GM18951 (cell line): ENCODE data around the gene THOC1.

ENCODE experiments used
- POLR2A ChIP-seq: IDR thresholded peaks from 4 replicates; pipeline ENCODE4 v1.6.1; 2011; ENCODE audit warnings: mild to moderate bottlenecking; ENCODE audit not compliant: insufficient read length, insufficient read depth; ENCODE audit errors: extremely low read depth
- in situ Hi-C: fragments of 300-500 bp; cut with MboI; formaldehyde crosslinking; loops from one replicate; pipeline ENCODE4 v1.12.0; 2022; ENCODE audit warnings: low sequenced_read_pairs, mixed read lengths, inconsistent platforms; ENCODE audit not compliant: unreplicated experiment

The THOC1 gene, protein sequence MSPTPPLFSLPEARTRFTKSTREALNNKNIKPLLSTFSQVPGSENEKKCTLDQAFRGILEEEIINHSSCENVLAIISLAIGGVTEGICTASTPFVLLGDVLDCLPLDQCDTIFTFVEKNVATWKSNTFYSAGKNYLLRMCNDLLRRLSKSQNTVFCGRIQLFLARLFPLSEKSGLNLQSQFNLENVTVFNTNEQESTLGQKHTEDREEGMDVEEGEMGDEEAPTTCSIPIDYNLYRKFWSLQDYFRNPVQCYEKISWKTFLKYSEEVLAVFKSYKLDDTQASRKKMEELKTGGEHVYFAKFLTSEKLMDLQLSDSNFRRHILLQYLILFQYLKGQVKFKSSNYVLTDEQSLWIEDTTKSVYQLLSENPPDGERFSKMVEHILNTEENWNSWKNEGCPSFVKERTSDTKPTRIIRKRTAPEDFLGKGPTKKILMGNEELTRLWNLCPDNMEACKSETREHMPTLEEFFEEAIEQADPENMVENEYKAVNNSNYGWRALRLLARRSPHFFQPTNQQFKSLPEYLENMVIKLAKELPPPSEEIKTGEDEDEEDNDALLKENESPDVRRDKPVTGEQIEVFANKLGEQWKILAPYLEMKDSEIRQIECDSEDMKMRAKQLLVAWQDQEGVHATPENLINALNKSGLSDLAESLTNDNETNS

DNA sequence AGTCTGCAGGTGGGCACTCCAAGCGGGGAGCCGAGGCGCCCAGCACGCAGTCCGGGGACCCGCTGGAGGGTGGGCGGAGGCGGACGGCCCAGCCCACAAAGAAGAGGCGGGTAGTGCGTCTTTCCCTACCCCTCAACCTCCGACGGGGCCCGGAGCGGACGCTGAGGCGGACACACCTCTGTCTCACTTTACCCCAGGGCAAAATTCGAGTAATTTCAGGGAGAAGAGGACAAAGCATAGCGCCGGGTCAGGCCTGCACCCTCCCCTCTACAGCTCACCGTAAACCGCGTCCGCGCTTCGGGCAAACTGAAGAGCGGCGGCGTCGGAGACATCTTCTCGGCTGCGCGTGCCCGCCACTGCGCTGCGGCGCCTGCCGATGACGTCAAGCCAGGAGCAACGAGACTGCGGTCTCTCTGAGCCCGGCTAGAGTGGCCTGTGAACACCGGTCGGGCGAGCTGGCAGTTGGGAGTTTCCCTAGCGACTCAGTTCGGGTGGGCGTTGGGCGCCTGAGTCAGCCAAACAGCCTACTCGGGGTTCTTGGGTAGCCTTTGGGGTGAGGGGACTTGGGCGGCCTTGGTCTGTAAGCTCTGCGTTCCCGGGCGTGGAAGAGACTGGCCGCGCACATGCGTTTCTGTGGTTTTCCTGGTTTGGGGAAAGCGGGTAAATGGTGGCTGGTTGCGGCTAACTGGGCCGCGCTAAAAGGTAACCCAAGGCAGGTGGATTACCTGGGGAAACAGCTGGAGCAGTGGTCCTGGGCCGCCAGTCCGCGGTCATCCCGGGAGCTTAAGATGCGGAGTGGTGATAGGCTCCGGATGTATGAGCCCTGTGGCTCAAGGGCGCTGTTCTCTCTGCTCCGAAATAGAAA is at the start of gene THOC1:
Gene THOC1, minus strand, starts transcription at position 360 of the 865 bp plus-strand sequence. Its CDS starts 28 bp downstream, at position 332.
- in situ Hi-C loops, result no loop called here
- peak; percentile 97 for TF ChIP-seq POLR2A

DNA sequence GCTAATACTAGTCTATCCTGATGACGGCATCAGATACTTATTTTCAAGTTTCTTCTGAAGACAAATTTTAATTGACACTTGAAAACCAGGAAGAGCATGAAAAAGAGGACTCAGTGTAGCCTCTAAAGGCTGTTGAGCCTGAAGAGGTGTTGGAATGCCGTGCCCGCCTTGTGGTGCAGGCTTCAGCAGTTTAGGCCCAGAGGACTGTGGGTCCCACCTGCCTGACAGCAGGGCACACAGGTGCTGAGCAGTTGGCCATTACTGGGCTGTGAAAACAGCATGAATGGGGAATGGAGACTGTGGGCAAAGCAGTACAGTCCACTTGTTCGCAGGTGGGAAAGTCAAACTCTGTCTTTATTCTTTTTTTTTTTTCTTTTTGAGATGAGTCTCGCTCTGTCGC is 49.8 kb upstream of the THOC1 start:
- TF ChIP-seq POLR2A, result no peak
- in situ Hi-C loops, result no loop called here

DNA sequence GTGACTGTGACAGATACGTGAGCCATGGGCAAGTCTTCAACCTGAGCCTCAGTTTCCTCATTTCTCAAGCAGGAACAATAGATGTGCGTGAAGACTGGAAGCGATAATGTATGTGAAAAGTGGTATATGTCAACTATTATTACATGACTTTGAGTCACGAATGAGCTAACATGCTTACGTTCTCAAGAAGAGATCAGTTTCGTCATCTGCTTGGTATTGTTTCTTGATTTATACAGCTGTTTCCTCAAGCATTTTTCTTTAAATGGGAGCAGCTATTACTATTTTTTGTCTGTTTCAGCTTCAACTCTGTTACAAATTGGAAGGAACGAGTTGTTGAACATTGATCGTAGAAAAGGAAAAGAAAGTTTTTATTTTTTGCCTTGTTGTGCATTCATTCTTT is 48.5 kb upstream of the THOC1 start:
- in situ Hi-C loops, result no loop called here

DNA sequence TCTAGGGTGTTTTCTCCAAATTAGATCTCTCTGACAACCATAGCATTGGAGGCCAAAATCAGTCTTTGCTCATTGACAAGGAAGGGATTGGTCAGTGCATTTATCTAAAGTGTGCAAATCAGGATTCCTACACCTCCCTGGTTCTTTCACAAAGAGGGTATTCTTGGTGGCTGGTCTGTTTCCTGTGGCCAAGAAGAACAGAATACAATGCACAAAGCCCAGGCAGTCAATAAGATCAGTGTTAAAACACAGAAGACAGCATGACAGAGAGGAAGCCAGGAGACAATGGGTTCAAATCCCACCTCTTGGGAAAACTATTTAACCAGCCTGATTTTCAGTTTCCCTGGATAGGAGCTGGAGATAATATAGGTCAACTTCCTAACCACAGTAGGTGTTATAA is 46.1 kb upstream of the THOC1 start:
- TF ChIP-seq POLR2A, result no peak
- in situ Hi-C loops, result no loop called here

More for the DNA sequence above, 48.5 kb upstream of the THOC1 start:
- no peak for TF ChIP-seq POLR2A

DNA sequence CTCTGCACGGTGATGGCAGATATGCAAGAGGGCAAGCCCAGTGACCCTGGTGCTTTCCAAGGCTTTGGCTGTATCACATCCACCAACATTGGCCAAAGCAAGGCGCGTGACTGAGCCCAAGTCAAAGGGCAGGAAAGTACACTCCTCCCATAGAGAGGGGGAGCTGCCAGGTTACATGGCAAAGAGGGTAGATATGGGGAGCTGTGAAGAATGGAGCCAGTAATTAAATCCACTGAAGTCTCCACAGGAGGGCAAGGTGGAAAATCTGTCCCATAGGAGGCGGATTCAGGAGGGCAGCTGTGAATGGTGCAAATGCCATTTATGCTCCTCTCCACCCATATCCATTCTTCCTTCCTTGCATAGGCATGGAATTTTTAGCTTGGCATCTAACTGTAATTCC is 44.6 kb upstream of the THOC1 start:
- TF ChIP-seq POLR2A, result no peak
- in situ Hi-C loops, result no loop called here

DNA sequence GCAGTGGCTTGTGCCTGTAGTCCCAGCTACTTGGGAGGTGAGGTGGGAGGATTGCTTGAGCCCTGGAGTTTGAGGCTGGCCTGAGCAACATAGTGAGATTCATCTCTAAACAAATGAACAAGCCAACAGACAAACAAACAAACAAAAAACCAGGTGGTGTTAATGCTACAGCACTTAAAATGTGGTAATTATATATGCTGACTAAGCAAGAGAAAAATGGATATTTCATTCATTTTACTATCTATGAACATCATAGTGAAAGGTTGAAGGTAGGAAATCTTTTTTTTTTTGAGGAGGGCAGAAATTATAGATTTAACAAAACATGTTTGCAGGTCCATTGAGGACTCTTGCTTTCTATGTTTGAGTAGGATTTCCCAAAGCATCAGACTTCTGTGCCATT is 42.2 kb upstream of the THOC1 start:
- in situ Hi-C loops, result no loop called here
- TF ChIP-seq POLR2A, result no peak

DNA sequence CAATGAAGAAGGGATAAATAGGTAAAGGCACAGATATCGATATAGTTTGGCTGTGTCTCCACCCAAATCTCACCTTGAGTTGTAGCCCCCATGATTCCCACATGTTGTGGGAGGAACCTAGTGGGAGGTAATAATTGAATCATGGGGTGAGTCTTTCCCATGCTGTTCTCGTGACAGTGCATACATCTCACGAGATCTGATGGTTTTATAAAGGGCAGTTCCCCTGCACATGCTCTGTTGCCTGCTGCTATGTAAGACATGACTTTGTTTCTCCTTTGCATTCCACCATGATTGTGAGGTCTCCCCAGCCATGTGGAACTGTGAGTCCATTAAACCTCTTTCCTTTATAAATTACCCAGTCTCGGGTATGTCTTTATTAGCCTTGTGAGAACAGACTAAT is 40.2 kb upstream of the THOC1 start:
- in situ Hi-C loops, result loop anchor here (10.0 kb wide), 1 partner anchor 327 kb away; no protein-coding TSS in a partner anchor

DNA sequence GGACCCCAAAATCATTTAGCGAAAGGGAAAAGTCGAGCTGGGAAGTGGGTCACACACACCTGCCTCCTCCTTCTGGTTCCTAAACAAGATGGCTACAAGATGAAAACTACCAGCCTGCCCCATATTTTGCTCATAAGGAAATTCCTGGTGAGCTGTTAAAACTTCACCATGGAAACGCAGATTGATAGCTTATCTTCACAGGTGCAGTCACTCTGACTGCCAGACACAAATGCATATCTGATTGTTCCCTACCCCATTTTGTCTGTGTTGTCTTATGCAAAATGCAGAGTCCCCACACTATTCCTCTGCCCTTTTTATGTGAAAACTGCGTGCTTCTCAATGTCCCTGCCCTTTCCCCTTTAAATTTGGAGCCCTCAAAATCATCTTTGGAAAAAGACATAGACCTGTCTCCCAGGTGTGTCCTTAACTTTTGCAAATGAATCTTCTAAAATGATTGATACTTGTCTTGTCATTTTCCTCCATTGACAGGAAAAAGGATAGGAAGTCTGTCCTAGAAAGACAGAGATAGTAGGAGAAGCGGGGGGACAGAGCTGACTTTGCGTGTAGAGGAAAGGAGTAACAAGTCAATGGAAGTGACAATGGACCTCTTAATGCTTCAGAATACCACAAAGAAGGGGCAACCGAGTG is 38.9 kb upstream of the THOC1 start:
- TF ChIP-seq POLR2A, result no peak
- in situ Hi-C loops, result loop anchor here (10.0 kb wide), 1 partner anchor 328 kb away; no protein-coding TSS in a partner anchor

DNA sequence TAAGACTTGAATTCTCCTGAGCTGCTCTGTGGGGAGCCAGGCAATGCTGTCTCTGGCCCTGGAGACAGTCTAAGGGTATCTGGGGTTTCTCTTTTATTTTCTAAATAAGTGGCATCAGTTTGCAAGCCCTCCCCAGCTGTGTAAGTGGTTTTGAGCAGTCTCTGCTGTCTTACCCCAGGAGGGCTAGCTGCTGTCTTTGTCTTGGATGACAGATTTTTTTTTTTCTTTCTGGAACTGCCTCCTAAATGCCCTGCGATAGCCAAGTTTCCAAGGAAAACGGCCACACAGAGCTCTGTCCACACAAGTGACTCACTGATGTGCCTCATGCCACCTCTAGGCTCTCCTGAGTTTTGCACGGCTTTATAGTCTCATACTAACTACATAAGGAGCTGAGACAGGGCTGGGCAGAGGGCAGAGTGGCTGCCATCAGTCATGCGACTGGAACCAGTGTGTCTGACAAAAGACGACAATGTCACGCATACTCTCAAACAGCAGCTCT is 37.2 kb upstream of the THOC1 start:
- no peak for TF ChIP-seq POLR2A
- in situ Hi-C loops, result loop anchor here (10.0 kb wide), 1 partner anchor 330 kb away; no protein-coding TSS in a partner anchor

DNA sequence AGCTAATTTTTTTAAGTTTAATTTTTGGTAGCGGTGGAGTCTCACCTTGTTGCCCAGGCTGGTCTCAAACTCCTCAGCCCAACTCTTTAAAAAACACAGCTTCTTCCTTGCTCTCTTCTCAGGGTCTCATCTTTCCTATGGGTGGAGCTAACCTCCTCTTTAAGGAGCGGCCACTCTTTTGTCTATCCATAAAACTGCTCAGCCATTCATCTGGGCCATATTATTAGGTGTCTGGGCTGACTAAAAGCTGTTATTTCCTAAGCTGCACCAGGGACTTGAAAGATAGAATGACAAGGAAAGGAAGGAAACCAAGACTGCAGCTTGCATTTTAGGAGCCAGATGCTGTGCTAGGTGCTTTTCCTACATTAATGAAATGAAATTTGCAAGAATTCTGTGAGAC is 35.8 kb upstream of the THOC1 start:
- in situ Hi-C loops, result loop anchor here (10.0 kb wide), 1 partner anchor 331 kb away; no protein-coding TSS in a partner anchor
- TF ChIP-seq POLR2A, result no peak

DNA sequence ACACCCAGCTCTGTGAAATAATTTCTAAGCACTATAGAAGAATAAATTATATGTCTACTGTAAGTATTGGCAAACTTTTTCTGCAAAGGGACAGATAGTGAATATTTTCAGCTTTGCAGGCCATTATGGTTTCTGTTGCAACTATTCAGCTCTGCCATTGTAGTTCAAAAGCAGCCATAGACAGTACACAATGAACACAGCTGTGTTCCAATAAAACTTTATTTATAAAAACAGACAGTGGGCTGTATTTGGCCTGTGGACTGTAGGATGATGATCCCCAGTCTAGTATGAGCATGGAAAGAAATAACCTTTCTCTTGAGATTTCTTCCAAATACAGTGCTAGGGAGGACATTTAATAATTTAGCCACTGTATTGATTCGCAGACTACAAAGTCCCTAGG is 35.2 kb upstream of the THOC1 start:
- TF ChIP-seq POLR2A, result no peak
- in situ Hi-C loops, result loop anchor here (10.0 kb wide), 1 partner anchor 332 kb away; no protein-coding TSS in a partner anchor

DNA sequence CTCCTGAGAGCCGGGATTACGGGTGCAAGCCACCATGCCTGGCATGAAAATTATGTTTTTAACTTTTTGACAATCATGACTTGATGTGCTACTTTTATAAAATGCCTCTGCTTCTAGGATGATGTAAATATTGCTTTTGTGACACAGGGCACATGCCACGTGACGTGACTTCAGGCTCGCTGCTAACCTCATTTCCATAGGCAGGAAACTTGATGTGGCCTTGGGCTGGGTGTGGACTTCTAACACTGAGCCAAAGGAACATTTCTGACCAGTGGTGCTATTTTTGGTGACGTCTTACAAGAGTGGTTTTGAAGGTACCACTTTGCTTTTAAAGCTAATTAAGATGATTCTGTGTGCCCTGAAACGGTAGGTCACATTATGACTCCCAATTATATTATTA is 34.2 kb upstream of the THOC1 start:
- no peak for TF ChIP-seq POLR2A
- in situ Hi-C loops, result loop anchor here (10.0 kb wide), 1 partner anchor 333 kb away; no protein-coding TSS in a partner anchor
